OCI-M2 (cell line): Measurements from ENCODE around the gene C1orf115.
"Not testable (repeated sequence)": the region's sequence is repeated elsewhere in the genome, so short reads cannot be mapped to it uniquely, and the experiment has no call there.

Experiments
- DNase-seq: peaks from one replicate; lab custom pipeline; 2025; ENCODE audit not compliant: unreplicated experiment; lab: John Stamatoyannopoulos, UW

The C1orf115 gene

GRCh38 chr1:220692436-220693228 lies 2.5 kb downstream of the C1orf115 start:
- DNase-seq, result no peak

GRCh38 chr1:220694866-220695382 lies 4.8 kb downstream of the C1orf115 start:
- no peak for DNase-seq

GRCh38 chr1:220695426-220695825 lies 5.3 kb downstream of the C1orf115 start:
- DNase-seq, result no peak

- DNase-seq, result no peak
These were observed 6.2 kb downstream of the C1orf115 start for GRCh38 chr1:220696226-220696862.

GRCh38 chr1:220696863-220697231 lies 6.7 kb downstream of the C1orf115 start:
- no peak for DNase-seq

GRCh38 chr1:220697326-220697725 lies 7.2 kb downstream of the C1orf115 start:
- DNase-seq, result no peak

- no peak for DNase-seq
These were observed 8.4 kb downstream of the C1orf115 start for GRCh38 chr1:220698607-220699016.

- DNase-seq, result no peak
These were observed 8.9 kb downstream of the C1orf115 start for GRCh38 chr1:220699044-220699443.

- DNase-seq, result no peak
These were observed 10.5 kb downstream of the C1orf115 start for GRCh38 chr1:220700556-220701179.

- DNase-seq, result no peak
These were observed 11.8 kb downstream of the C1orf115 start for GRCh38 chr1:220701974-220702373.

GRCh38 chr1:220702733-220703270 lies 12.6 kb downstream of the C1orf115 start:
- DNase-seq, result no peak

- DNase-seq, result no peak
These were observed 13.1 kb downstream of the C1orf115 start for GRCh38 chr1:220703305-220703704.

GRCh38 chr1:220705782-220706181 lies 15.6 kb downstream of the C1orf115 start:
- DNase-seq, result no peak

- no peak for DNase-seq
These were observed 16.3 kb downstream of the C1orf115 start for GRCh38 chr1:220706480-220706879.

GRCh38 chr1:220707160-220707559 lies 17.0 kb downstream of the C1orf115 start:
- DNase-seq, result no peak

- no peak for DNase-seq
These were observed 18.1 kb downstream of the C1orf115 start for GRCh38 chr1:220708244-220708643.

GRCh38 chr1:220708936-220709801 lies 19.0 kb downstream of the C1orf115 start:
- no peak for DNase-seq

- DNase-seq, result no peak
These were observed 20.2 kb downstream of the C1orf115 start for GRCh38 chr1:220710333-220710732.

GRCh38 chr1:220711056-220711809 lies 21.1 kb downstream of the C1orf115 start:
- no peak for DNase-seq

- DNase-seq, result not testable (repeated sequence)
These were observed 25.8 kb downstream of the C1orf115 start for GRCh38 chr1:220715986-220716385.
